ENCODE data around the gene ZDHHC12. TPM values are rescaled to one million over a fixed set of nuclear protein-coding genes. Genes with fewer than 3 reads are reported as not detected.

Gene ZDHHC12
- total and polyA plus RNA-seq, 8 donors, result 18.3 to 56.9 (median 26.8) TPM

DNA sequence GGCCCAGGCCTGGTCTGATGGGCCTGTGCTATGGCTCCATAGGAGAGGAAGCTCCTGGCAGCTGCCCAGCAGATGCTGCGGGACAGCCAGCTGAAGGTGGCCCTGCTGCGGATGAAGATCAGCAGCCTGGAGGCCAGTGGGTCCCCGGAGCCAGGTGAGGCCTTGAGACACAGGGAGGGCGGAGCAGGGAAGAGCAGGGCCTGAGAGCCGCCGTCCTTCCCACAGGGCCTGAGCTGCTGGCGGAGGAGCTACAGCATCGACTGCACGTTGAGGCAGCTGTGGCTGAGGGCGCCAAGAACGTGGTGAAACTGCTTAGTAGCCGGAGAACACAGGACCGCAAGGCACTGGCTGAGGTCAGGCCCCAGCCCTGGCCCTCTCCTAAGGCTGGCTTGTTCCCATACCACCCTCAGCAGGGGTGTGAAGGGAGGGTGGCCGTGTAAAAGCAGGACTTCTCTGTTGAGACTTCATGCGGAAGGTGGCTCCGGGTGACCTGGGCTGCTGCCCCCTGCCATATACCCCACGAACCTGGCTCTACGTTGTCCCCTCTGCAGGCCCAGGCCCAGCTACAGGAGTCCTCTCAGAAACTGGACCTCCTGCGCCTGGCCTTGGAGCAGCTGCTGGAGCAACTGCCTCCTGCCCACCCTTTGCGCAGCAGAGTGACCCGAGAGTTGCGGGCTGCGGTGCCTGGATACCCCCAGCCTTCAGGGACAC lies 17.1 kb downstream of the ZDHHC12 start:
- no peaks in the 10 kb centered on the region for H3K4me1 ChIP-seq
- no peak overlapping the region for H3K27ac ChIP-seq
- intact Hi-C loops (cut with DNase I), result no loop called here
- WGBS, 2 donors, result 84% methylated on average over 23 of the region's 23 CpGs
- no peaks in the 10 kb centered on the region for H3K27me3 ChIP-seq
- H3K4me3 ChIP-seq, result no peak overlapping the region
- H3K9me3 ChIP-seq, result no peaks in the 10 kb centered on the region
- ATAC-seq (no peak), FAIRE-seq (no peak), DNase-seq (peak in 3 of 6 donors; percentile 39 to 54 (median 51))
- no peaks in the 10 kb centered on the region for H3K36me3 ChIP-seq
- TF ChIP-seq, protein P1, sequence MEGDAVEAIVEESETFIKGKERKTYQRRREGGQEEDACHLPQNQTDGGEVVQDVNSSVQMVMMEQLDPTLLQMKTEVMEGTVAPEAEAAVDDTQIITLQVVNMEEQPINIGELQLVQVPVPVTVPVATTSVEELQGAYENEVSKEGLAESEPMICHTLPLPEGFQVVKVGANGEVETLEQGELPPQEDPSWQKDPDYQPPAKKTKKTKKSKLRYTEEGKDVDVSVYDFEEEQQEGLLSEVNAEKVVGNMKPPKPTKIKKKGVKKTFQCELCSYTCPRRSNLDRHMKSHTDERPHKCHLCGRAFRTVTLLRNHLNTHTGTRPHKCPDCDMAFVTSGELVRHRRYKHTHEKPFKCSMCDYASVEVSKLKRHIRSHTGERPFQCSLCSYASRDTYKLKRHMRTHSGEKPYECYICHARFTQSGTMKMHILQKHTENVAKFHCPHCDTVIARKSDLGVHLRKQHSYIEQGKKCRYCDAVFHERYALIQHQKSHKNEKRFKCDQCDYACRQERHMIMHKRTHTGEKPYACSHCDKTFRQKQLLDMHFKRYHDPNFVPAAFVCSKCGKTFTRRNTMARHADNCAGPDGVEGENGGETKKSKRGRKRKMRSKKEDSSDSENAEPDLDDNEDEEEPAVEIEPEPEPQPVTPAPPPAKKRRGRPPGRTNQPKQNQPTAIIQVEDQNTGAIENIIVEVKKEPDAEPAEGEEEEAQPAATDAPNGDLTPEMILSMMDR (IDR thresholded peaks at IDR 0.05), result no peak

DNA sequence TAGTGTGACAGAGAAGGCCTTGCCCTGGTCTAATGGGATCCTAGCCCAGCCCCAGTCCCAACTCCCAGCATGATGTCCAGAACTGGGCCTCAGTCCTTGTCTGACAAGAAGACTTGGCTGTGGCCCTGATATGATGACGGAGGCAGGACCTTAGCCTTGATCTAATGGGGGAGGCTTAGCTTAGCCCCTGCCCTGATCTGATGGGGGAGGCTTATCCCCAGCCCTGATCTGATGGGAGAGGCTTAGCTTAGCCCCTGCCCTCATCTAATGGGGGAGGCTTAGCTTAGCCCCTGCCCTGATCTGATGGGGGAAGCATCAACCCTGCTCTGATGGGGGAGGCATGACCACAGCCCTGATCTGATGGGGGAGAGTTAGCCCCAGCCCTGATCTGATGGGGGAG lies 17.9 kb downstream of the ZDHHC12 start:
- H3K4me3 ChIP-seq, result no peak overlapping the region
- FAIRE-seq (no peak), DNase-seq (peak in 1 of 6 donors; percentile 25), ATAC-seq (no peak)
- intact Hi-C loops (cut with DNase I), result no loop called here
- 91 to 93% methylated on average over 1 of the region's 1 CpG for WGBS, 2 donors
- H3K4me1 ChIP-seq, result peaks cover 0 to 6% (median 0%) of the 10 kb centered on the region in 3 donors
- no peaks in the 10 kb centered on the region for H3K9me3 ChIP-seq
- TF ChIP-seq, protein P1 (IDR thresholded peaks at IDR 0.05), result no peak
- H3K27ac ChIP-seq, result no peak overlapping the region
- no peaks in the 10 kb centered on the region for H3K36me3 ChIP-seq
- H3K27me3 ChIP-seq, result no peaks in the 10 kb centered on the region

DNA sequence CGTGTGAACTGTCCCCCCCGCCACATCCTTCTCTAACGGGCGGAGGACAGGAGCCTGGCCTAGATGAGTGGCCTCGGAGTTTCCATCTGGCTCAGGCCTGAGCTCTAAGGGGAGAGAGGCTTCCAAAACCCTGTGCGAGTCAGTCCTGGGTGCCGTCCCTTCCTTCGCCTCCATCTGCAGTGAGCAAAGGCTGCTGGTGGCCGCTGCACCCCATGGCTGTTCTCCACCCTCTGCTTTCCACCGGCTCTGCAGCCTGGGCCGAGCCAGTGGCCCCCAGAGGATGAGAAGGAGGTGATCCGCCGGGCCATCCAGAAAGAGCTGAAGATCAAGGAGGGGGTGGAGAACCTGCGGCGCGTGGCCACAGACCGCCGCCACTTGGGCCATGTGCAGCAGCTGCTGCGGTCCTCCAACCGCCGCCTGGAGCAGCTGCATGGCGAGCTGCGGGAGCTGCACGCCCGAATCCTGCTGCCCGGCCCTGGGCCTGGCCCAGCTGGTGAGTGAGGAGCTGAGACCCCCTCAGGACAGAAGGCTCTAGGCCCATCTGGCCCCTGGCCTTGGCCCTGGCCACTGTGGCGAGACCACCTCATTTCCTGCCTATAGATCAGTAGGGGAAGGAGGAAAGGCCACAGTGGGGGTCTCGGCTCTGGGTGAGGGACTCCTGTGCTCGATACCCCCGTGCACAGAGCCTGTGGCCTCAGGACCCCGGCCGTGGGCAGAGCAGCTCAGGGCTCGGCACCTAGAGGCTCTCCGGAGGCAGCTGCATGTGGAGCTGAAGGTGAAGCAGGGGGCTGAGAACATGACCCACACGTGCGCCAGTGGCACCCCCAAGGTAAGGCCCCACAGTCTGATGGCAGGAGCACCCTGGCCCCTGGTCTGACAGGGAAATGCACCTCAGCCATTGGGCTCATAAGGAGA lies 18.6 kb downstream of the ZDHHC12 start:
- ATAC-seq (no peak), FAIRE-seq (no peak), DNase-seq (peak in 2 of 6 donors; percentile 51 to 57)
- TF ChIP-seq, protein P1 (IDR thresholded peaks at IDR 0.05), result no peak
- Histone ChIP-seq H3K36me3 (no peaks in the 10 kb centered on the region), H3K27me3 (no peaks in the 10 kb centered on the region), H3K4me1 (peaks cover 0 to 6% (median 0%) of the 10 kb centered on the region in 3 donors), H3K27ac (no peak overlapping the region), H3K4me3 (no peak overlapping the region), H3K9me3 (no peaks in the 10 kb centered on the region)
- intact Hi-C loops (cut with DNase I), result no loop called here
- 90 to 94% methylated on average over 31 to 36 of the region's 36 CpGs for WGBS, 2 donors

DNA sequence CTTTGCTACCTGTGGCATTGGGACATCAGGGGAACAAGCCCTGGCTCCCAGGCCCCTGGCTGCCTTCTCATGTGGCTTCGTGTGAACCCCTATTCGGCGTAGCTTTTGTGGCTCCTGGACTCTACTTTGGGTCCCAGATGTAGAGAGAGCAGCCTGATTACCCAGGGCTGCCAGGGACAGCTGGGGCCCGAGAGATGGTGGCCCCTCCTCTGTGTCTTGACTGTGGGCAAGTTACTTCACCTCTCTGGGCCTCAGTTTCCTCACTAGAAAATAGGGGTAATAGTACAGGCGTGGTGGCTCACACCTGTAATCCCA lies 19.6 kb downstream of the ZDHHC12 start:
- Histone ChIP-seq H3K4me3 (no peak overlapping the region), H3K36me3 (no peaks in the 10 kb centered on the region), H3K4me1 (peaks cover 0 to 6% (median 0%) of the 10 kb centered on the region in 3 donors), H3K27me3 (no peaks in the 10 kb centered on the region), H3K9me3 (no peaks in the 10 kb centered on the region), H3K27ac (peak overlapping the region in 1 of 4 donors; percentile 22)
- 93 to 95% methylated on average over 5 of the region's 5 CpGs for WGBS, 2 donors
- intact Hi-C loops (cut with DNase I), result no loop called here
- TF ChIP-seq, protein P1 (IDR thresholded peaks at IDR 0.05), result no peak
- FAIRE-seq (no peak), ATAC-seq (no peak), DNase-seq (peak in 1 of 6 donors; percentile 13)

All from pancreas (tissue), 10 donors.